Effector memory CD8-positive, alpha-beta T cell (primary cell): ENCODE measurements around the gene ADCY9.
A peak's percentile ranks its signal among the peaks of the same experiment; 100 is the strongest.

Source experiments
- ATAC-seq: fragments of 150-1000 bp; cut with Tn5 transposase; replicated peaks from 2 replicates; pipeline ENCODE4 v1.10.0; 2021; ENCODE audit warnings: mild to moderate bottlenecking, moderate library complexity
- DNase-seq, 3 experiments: peaks; one replicate each; pipeline ENCODE4 v3.0.0; 2021
- H3K27ac Mint-ChIP-seq, 2 donors: one replicate each; pipeline ENCODE4 v1.8.0; 2022; ENCODE audit warnings: mild to moderate bottlenecking in 2 of 2, mixed read lengths in 2 of 2, moderate library complexity in 2 of 2
- H3K27me3 Mint-ChIP-seq, 2 donors: one replicate each; pipeline ENCODE4 v1.8.0; 2022; ENCODE audit warnings: mixed read lengths in 2 of 2
- H3K36me3 Mint-ChIP-seq: one replicate; pipeline ENCODE4 v1.8.0; 2022; ENCODE audit warnings: mild to moderate bottlenecking, moderate library complexity, mixed read lengths; ENCODE audit not compliant: insufficient read depth
- H3K4me1 Mint-ChIP-seq, 2 donors: one replicate each; pipeline ENCODE4 v1.8.0; 2022; ENCODE audit warnings: low read depth in 2 of 2, mixed read lengths in 2 of 2
- H3K4me3 Mint-ChIP-seq, 2 donors: one replicate each; pipeline ENCODE4 v1.8.0; 2022; ENCODE audit warnings: mild to moderate bottlenecking in 2 of 2, mixed read lengths in 2 of 2, moderate library complexity in 2 of 2
- H3K9me3 Mint-ChIP-seq, 2 donors: one replicate each; pipeline ENCODE4 v1.8.0; 2022; ENCODE audit warnings: mixed read lengths in 2 of 2

The ADCY9 gene

GRCh38 chr16:4139968-4140367, 23.7 kb upstream of the ADCY9 start:
- ATAC-seq (no peak), DNase-seq (no peak)
- H3K9me3 Mint-ChIP-seq = no peaks in the 10 kb centered on the region
- no peak overlapping the region for H3K4me3 Mint-ChIP-seq
- H3K27me3 Mint-ChIP-seq = peaks cover 8 to 14% of the 10 kb centered on the region in 2 donors
- peaks cover 6 to 11% of the 10 kb centered on the region in 2 donors for H3K4me1 Mint-ChIP-seq
- H3K27ac Mint-ChIP-seq = no peak overlapping the region
- H3K36me3 Mint-ChIP-seq = no peaks in the 10 kb centered on the region

- Mint-ChIP-seq H3K9me3 (no peaks in the 10 kb centered on the region), H3K36me3 (no peaks in the 10 kb centered on the region), H3K4me3 (no peak overlapping the region), H3K27me3 (peaks cover 14 to 25% of the 10 kb centered on the region in 2 donors), H3K4me1 (peaks cover 6 to 11% of the 10 kb centered on the region in 2 donors), H3K27ac (no peak overlapping the region)
- ATAC-seq (no peak), DNase-seq (no peak)
Measured at GRCh38 chr16:4138713-4139112, 22.5 kb upstream of the ADCY9 start.

GRCh38 chr16:4137438-4137837, 21.2 kb upstream of the ADCY9 start:
- Mint-ChIP-seq H3K27me3 (peaks cover 14 to 33% of the 10 kb centered on the region in 2 donors), H3K9me3 (no peaks in the 10 kb centered on the region), H3K27ac (no peak overlapping the region), H3K4me1 (peaks cover 2 to 5% of the 10 kb centered on the region in 2 donors), H3K4me3 (no peak overlapping the region), H3K36me3 (no peaks in the 10 kb centered on the region)
- ATAC-seq = no peak
- no peak for DNase-seq

GRCh38 chr16:4136229-4136813, 20.1 kb upstream of the ADCY9 start:
- H3K36me3 Mint-ChIP-seq = no peaks in the 10 kb centered on the region
- H3K9me3 Mint-ChIP-seq = no peaks in the 10 kb centered on the region
- no peak overlapping the region for H3K27ac Mint-ChIP-seq
- ATAC-seq (no peak), DNase-seq (no peak)
- peaks cover 14 to 38% of the 10 kb centered on the region in 2 donors for H3K27me3 Mint-ChIP-seq
- H3K4me3 Mint-ChIP-seq = no peak overlapping the region
- peaks cover 0 to 3% of the 10 kb centered on the region in 2 donors for H3K4me1 Mint-ChIP-seq

GRCh38 chr16:4135537-4135936, 19.3 kb upstream of the ADCY9 start:
- H3K4me1 Mint-ChIP-seq = peaks cover 0 to 3% of the 10 kb centered on the region in 2 donors
- H3K27me3 Mint-ChIP-seq = peaks cover 14 to 43% of the 10 kb centered on the region in 2 donors
- H3K9me3 Mint-ChIP-seq = no peaks in the 10 kb centered on the region
- no peak for ATAC-seq
- H3K4me3 Mint-ChIP-seq = no peak overlapping the region
- no peak for DNase-seq
- H3K27ac Mint-ChIP-seq = no peak overlapping the region
- no peaks in the 10 kb centered on the region for H3K36me3 Mint-ChIP-seq

GRCh38 chr16:4133897-4134372, 17.7 kb upstream of the ADCY9 start:
- no peak overlapping the region for H3K27ac Mint-ChIP-seq
- no peak for ATAC-seq
- H3K36me3 Mint-ChIP-seq = no peaks in the 10 kb centered on the region
- peaks cover 21 to 58% of the 10 kb centered on the region in 2 donors for H3K27me3 Mint-ChIP-seq
- DNase-seq = no peak
- no peak overlapping the region for H3K4me3 Mint-ChIP-seq
- H3K4me1 Mint-ChIP-seq = peaks cover 0 to 4% of the 10 kb centered on the region in 2 donors
- H3K9me3 Mint-ChIP-seq = no peaks in the 10 kb centered on the region

GRCh38 chr16:4131621-4132020, 15.4 kb upstream of the ADCY9 start:
- Mint-ChIP-seq H3K36me3 (no peaks in the 10 kb centered on the region), H3K9me3 (no peaks in the 10 kb centered on the region)

GRCh38 chr16:4124535-4125294, 8.5 kb upstream of the ADCY9 start:
- Mint-ChIP-seq H3K36me3 (no peaks in the 10 kb centered on the region), H3K27me3 (peaks cover 20 to 42% of the 10 kb centered on the region in 2 donors), H3K4me3 (no peak overlapping the region), H3K27ac (no peak overlapping the region), H3K4me1 (peaks cover 0 to 1% of the 10 kb centered on the region in 2 donors), H3K9me3 (no peaks in the 10 kb centered on the region)
- DNase-seq (no peak), ATAC-seq (no peak)

More at GRCh38 chr16:4131621-4132020, 15.4 kb upstream of the ADCY9 start:
- H3K27ac Mint-ChIP-seq = no peak overlapping the region
- peaks cover 21 to 59% of the 10 kb centered on the region in 2 donors for H3K27me3 Mint-ChIP-seq
- ATAC-seq = no peak
- no peak overlapping the region for H3K4me3 Mint-ChIP-seq
- peaks cover 0 to 4% of the 10 kb centered on the region in 2 donors for H3K4me1 Mint-ChIP-seq
- no peak for DNase-seq

- no peak overlapping the region for H3K27ac Mint-ChIP-seq
- H3K36me3 Mint-ChIP-seq = no peaks in the 10 kb centered on the region
- H3K4me3 Mint-ChIP-seq = no peak overlapping the region
- H3K4me1 Mint-ChIP-seq = no peaks in the 10 kb centered on the region
- DNase-seq (no peak), ATAC-seq (no peak)
- H3K9me3 Mint-ChIP-seq = no peaks in the 10 kb centered on the region
- H3K27me3 Mint-ChIP-seq = peaks cover 13 to 41% of the 10 kb centered on the region in 2 donors
Measured at GRCh38 chr16:4123616-4124300, 7.5 kb upstream of the ADCY9 start.

GRCh38 chr16:4120176-4120575, 3.9 kb upstream of the ADCY9 start:
- no peak overlapping the region for H3K4me3 Mint-ChIP-seq
- peaks cover 5 to 7% of the 10 kb centered on the region in 2 donors for H3K4me1 Mint-ChIP-seq
- DNase-seq = no peak
- H3K27me3 Mint-ChIP-seq = peaks cover 13 to 31% of the 10 kb centered on the region in 2 donors
- no peak overlapping the region for H3K27ac Mint-ChIP-seq
- no peaks in the 10 kb centered on the region for H3K36me3 Mint-ChIP-seq
- no peaks in the 10 kb centered on the region for H3K9me3 Mint-ChIP-seq
- ATAC-seq = no peak

GRCh38 chr16:4117250-4117578, 972 bp upstream of the ADCY9 start:
- H3K27ac Mint-ChIP-seq = peak overlapping the region in 1 of 2 donors; percentile 41
- H3K4me3 Mint-ChIP-seq = peak overlapping the region; percentile 75 to 85
- DNase-seq = no peak
- H3K9me3 Mint-ChIP-seq = no peaks in the 10 kb centered on the region
- peaks cover 14% of the 10 kb centered on the region for H3K36me3 Mint-ChIP-seq
- no peak for ATAC-seq
- peaks cover 0 to 8% of the 10 kb centered on the region in 2 donors for H3K27me3 Mint-ChIP-seq
- peaks cover 26 to 35% of the 10 kb centered on the region in 2 donors for H3K4me1 Mint-ChIP-seq

- peak overlapping the region; percentile 67 to 84 for H3K4me3 Mint-ChIP-seq
- peaks cover 14% of the 10 kb centered on the region for H3K36me3 Mint-ChIP-seq
- ATAC-seq (peak; percentile 35), DNase-seq (no peak)
- no peaks in the 10 kb centered on the region for H3K9me3 Mint-ChIP-seq
- peaks cover 37 to 45% of the 10 kb centered on the region in 2 donors for H3K4me1 Mint-ChIP-seq
- H3K27me3 Mint-ChIP-seq = peaks cover 0 to 8% of the 10 kb centered on the region in 2 donors
- H3K27ac Mint-ChIP-seq = no peak overlapping the region
Measured at GRCh38 chr16:4115949-4116318, 308 bp downstream of the ADCY9 start.

GRCh38 chr16:4115209-4115948, 863 bp downstream of the ADCY9 start:
- peak; percentile 37 to 41 (median 40) for DNase-seq
- H3K36me3 Mint-ChIP-seq = peaks cover 14% of the 10 kb centered on the region
- peaks cover 0 to 8% of the 10 kb centered on the region in 2 donors for H3K27me3 Mint-ChIP-seq
- peak; percentile 47 for ATAC-seq
- H3K27ac Mint-ChIP-seq = no peak overlapping the region
- peak overlapping the region; percentile 67 to 84 for H3K4me3 Mint-ChIP-seq
- H3K9me3 Mint-ChIP-seq = no peaks in the 10 kb centered on the region
- H3K4me1 Mint-ChIP-seq = peaks cover 42 to 50% of the 10 kb centered on the region in 2 donors
